RWPE2 (cell line): ENCODE data around the gene NYAP2.

Source experiments
- ATAC-seq: fragments of 200-7000 bp; cut with Tn5 transposase; 3 replicates; pipeline ENCODE4 v1.9.1; 2021; ENCODE audit warnings: low read depth
- DNase-seq: peaks from one replicate; pipeline ENCODE4 v3.0.0-alpha.2; 2020; ENCODE audit warnings: low spot score
- H3K27ac ChIP-seq: fragments of 450-650 bp; 2 replicates; pipeline ENCODE4 v1.5.1; 2017; ENCODE audit warnings: mild to moderate bottlenecking; ENCODE audit not compliant: poor library complexity, severe bottlenecking
- H3K27me3 ChIP-seq: fragments of 250-450 bp; sonication (Bioruptor Pico); 2 replicates; pipeline ENCODE4 v1.5.1; 2021; ENCODE audit warnings: mild to moderate bottlenecking, moderate library complexity; ENCODE audit not compliant: insufficient read depth, poor library complexity, severe bottlenecking
- H3K36me3 ChIP-seq: fragments of 250-450 bp; sonication (Bioruptor Pico); 2 replicates; pipeline ENCODE4 v1.5.1; 2020; ENCODE audit warnings: low read depth, mild to moderate bottlenecking, moderate library complexity
- H3K4me1 ChIP-seq: fragments of 250-450 bp; sonication (Bioruptor Pico); 2 replicates; pipeline ENCODE4 v1.5.1; 2021; ENCODE audit warnings: mild to moderate bottlenecking, moderate library complexity; ENCODE audit not compliant: insufficient read depth, poor library complexity, severe bottlenecking
- H3K4me3 ChIP-seq: fragments of 250-450 bp; sonication (Bioruptor Pico); 2 replicates; pipeline ENCODE4 v1.5.1; 2021; ENCODE audit warnings: mild to moderate bottlenecking, moderate library complexity; ENCODE audit not compliant: severe bottlenecking
- H3K9me3 ChIP-seq: fragments of 250-450 bp; sonication (Bioruptor Pico); 2 replicates; pipeline ENCODE4 v1.5.1; 2021; ENCODE audit warnings: mild to moderate bottlenecking, moderate library complexity; ENCODE audit not compliant: severe bottlenecking
- TF ChIP-seq, protein P1 (sequence below): fragments of 450-650 bp; IDR thresholded peaks from one replicate; pipeline ENCODE4 v1.5.1; 2017; ENCODE audit warnings: mild to moderate bottlenecking, moderate library complexity; ENCODE audit not compliant: poor library complexity, severe bottlenecking

Gene NYAP2

DNA sequence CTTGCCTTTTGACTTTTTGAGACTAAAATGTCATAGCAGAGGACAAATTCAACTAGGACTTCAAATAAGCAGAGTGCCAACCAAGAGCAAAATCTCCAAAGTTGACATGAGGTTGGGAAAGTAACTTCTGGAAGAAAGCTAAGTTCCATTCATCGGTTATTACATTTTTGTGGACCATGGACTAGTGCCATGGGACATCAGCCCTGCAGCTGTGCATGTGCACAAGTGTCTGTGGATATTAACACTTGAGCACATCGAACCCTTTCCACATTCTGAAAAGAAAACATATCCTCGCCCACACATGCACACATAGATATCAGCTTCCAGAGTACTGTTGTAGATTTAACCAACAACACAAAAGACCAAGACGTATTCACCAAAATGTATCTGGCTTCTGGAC is 262.6 kb downstream of the NYAP2 start:
- TF ChIP-seq, protein P1, sequence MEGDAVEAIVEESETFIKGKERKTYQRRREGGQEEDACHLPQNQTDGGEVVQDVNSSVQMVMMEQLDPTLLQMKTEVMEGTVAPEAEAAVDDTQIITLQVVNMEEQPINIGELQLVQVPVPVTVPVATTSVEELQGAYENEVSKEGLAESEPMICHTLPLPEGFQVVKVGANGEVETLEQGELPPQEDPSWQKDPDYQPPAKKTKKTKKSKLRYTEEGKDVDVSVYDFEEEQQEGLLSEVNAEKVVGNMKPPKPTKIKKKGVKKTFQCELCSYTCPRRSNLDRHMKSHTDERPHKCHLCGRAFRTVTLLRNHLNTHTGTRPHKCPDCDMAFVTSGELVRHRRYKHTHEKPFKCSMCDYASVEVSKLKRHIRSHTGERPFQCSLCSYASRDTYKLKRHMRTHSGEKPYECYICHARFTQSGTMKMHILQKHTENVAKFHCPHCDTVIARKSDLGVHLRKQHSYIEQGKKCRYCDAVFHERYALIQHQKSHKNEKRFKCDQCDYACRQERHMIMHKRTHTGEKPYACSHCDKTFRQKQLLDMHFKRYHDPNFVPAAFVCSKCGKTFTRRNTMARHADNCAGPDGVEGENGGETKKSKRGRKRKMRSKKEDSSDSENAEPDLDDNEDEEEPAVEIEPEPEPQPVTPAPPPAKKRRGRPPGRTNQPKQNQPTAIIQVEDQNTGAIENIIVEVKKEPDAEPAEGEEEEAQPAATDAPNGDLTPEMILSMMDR = no peak
- H3K36me3 ChIP-seq = no peaks in the 10 kb centered on the region

GRCh38 chr2:225667445-225667844 is 267.9 kb downstream of the NYAP2 start:
- ATAC-seq (no peak), DNase-seq (no peak)
- no peak overlapping the region for H3K4me3 ChIP-seq
- peaks cover 14% of the 10 kb centered on the region for H3K4me1 ChIP-seq
- no peaks in the 10 kb centered on the region for H3K27me3 ChIP-seq
- TF ChIP-seq, protein P1 = no peak
- no peaks in the 10 kb centered on the region for H3K36me3 ChIP-seq
- H3K9me3 ChIP-seq = no peaks in the 10 kb centered on the region
- no peak overlapping the region for H3K27ac ChIP-seq

More for the DNA sequence above, 262.6 kb downstream of the NYAP2 start:
- Histone ChIP-seq H3K27ac (no peak overlapping the region), H3K27me3 (no peaks in the 10 kb centered on the region), H3K4me1 (no peaks in the 10 kb centered on the region), H3K9me3 (no peaks in the 10 kb centered on the region), H3K4me3 (no peak overlapping the region)
- DNase-seq (no peak), ATAC-seq (no peak)

- H3K36me3 ChIP-seq = no peaks in the 10 kb centered on the region
- no peak for DNase-seq
Measured at GRCh38 chr2:225668606-225669266, 269.2 kb downstream of the NYAP2 start.

GRCh38 chr2:225670111-225670974 is 270.8 kb downstream of the NYAP2 start:
- Histone ChIP-seq H3K27ac (peak overlapping the region; percentile 38), H3K27me3 (no peaks in the 10 kb centered on the region), H3K9me3 (no peaks in the 10 kb centered on the region), H3K36me3 (no peaks in the 10 kb centered on the region), H3K4me3 (no peak overlapping the region), H3K4me1 (peaks cover 14% of the 10 kb centered on the region)
- DNase-seq (no peak), ATAC-seq (no peak)
- TF ChIP-seq, protein P1 = peak; percentile 73

More at GRCh38 chr2:225668606-225669266, 269.2 kb downstream of the NYAP2 start:
- no peaks in the 10 kb centered on the region for H3K27me3 ChIP-seq
- ATAC-seq = peak; percentile 89
- peaks cover 14% of the 10 kb centered on the region for H3K4me1 ChIP-seq
- no peak overlapping the region for H3K4me3 ChIP-seq
- TF ChIP-seq, protein P1 = peak; percentile 90
- no peaks in the 10 kb centered on the region for H3K9me3 ChIP-seq
- H3K27ac ChIP-seq = peak overlapping the region; percentile 38
